Activated naive CD4-positive, alpha-beta T cell treated with anti-CD3 and anti-CD28 coated beads, Interleukin-2, amount 10 ng/mL, durations not matched to agents 7 days and 5 days (primary cell): ENCODE measurements around the gene RREB1.

ENCODE experiments used
- CTCF ChIA-PET: fragments of 350-600 bp; sonication (Branson Sonifier 250); formaldehyde crosslinking; loops from one replicate; lab custom pipeline; 2021; ENCODE audit warnings: antibody characterized with exemption; lab: Charles Lee
- DNase-seq: peaks from one replicate; pipeline ENCODE4 v3.0.0-alpha.2; 2020
- H3K27ac Mint-ChIP-seq: one replicate; pipeline ENCODE4 v1.8.0; 2021; ENCODE audit warnings: mild to moderate bottlenecking, moderate library complexity, mixed read lengths
- H3K27me3 Mint-ChIP-seq: one replicate; pipeline ENCODE4 v1.8.0; 2021; ENCODE audit warnings: mild to moderate bottlenecking, mixed read lengths
- H3K36me3 Mint-ChIP-seq: one replicate; pipeline ENCODE4 v1.8.0; 2021; ENCODE audit warnings: mixed read lengths
- H3K4me1 Mint-ChIP-seq: one replicate; pipeline ENCODE4 v1.8.0; 2021; ENCODE audit warnings: mixed read lengths
- H3K4me3 Mint-ChIP-seq: one replicate; pipeline ENCODE4 v1.8.0; 2021; ENCODE audit warnings: mild to moderate bottlenecking, moderate library complexity, mixed read lengths
- H3K9me3 Mint-ChIP-seq: one replicate; pipeline ENCODE4 v1.8.0; 2021; ENCODE audit warnings: mixed read lengths

Gene RREB1, protein sequence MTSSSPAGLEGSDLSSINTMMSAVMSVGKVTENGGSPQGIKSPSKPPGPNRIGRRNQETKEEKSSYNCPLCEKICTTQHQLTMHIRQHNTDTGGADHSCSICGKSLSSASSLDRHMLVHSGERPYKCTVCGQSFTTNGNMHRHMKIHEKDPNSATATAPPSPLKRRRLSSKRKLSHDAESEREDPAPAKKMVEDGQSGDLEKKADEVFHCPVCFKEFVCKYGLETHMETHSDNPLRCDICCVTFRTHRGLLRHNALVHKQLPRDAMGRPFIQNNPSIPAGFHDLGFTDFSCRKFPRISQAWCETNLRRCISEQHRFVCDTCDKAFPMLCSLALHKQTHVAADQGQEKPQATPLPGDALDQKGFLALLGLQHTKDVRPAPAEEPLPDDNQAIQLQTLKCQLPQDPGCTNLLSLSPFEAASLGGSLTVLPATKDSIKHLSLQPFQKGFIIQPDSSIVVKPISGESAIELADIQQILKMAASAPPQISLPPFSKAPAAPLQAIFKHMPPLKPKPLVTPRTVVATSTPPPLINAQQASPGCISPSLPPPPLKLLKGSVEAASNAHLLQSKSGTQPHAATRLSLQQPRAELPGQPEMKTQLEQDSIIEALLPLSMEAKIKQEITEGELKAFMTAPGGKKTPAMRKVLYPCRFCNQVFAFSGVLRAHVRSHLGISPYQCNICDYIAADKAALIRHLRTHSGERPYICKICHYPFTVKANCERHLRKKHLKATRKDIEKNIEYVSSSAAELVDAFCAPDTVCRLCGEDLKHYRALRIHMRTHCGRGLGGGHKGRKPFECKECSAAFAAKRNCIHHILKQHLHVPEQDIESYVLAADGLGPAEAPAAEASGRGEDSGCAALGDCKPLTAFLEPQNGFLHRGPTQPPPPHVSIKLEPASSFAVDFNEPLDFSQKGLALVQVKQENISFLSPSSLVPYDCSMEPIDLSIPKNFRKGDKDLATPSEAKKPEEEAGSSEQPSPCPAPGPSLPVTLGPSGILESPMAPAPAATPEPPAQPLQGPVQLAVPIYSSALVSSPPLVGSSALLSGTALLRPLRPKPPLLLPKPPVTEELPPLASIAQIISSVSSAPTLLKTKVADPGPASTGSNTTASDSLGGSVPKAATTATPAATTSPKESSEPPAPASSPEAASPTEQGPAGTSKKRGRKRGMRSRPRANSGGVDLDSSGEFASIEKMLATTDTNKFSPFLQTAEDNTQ (N-terminal part only)

GRCh38 chr6:7107578-7108195 lies at the start of gene RREB1:
RREB1 (plus strand) TSS chr6:7107961; CDS start chr6:7181912, 73,951 bp downstream.
- peaks cover 7% of the 10 kb centered on the region for H3K36me3 Mint-ChIP-seq
- H3K9me3 Mint-ChIP-seq: no peaks in the 10 kb centered on the region
- H3K27me3 Mint-ChIP-seq: peaks cover 6% of the 10 kb centered on the region
- CTCF ChIA-PET: interaction anchor here (1.3 kb wide), 1 partner anchor 39 kb away, joined by 3 read pairs; no protein-coding TSS in a partner anchor
- peak; percentile 73 for DNase-seq
- peak within 1 kb of the TSS; percentile 92 for H3K4me3 Mint-ChIP-seq
- H3K27ac Mint-ChIP-seq: peak within 1 kb of the TSS; percentile 93
- peaks cover 40% of the 10 kb centered on the region for H3K4me1 Mint-ChIP-seq

DNA sequence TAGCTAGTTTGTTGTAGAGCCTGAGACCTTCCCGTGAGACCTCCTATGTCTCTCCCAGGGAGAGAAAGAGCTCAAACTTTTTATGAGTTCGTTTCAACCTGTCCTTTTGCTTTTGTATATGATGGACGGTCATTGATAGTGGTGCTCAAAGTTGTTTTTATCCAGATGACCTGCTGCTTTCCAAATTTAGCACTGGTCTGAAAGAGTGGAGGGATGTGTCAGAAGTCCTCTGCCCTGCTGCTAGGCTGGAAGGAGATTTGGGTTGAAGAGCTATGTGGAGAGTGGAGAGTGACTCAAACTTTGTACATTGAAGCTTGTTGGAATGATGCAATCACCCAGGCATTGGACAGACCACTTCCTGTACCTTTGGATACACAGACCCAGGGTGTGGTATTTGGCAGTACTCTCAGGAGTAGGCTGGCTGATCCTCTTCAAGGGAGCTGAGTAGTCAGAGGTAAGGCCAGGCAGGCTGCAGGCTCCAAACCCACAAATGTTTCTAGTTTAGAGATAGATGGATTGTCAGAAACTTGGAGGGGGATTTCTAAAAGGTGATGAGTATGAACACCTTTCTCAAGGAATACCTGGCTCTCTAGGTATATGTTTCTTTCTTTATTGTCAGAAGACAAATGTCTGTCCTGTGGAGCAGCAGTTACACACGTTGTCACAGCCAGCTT lies 49.4 kb upstream of the RREB1 start:
- DNase-seq: peak; percentile 24
- Mint-ChIP-seq H3K27me3 (peaks cover 40% of the 10 kb centered on the region), H3K36me3 (no peaks in the 10 kb centered on the region), H3K4me1 (peaks cover 9% of the 10 kb centered on the region), H3K27ac (no peak overlapping the region), H3K4me3 (no peak overlapping the region), H3K9me3 (no peaks in the 10 kb centered on the region)
- CTCF ChIA-PET: interaction anchor here (0.8 to 1.2 kb wide), 2 partner anchors 11 to 28 kb away, joined by 3 read pairs; no protein-coding TSS in a partner anchor

DNA sequence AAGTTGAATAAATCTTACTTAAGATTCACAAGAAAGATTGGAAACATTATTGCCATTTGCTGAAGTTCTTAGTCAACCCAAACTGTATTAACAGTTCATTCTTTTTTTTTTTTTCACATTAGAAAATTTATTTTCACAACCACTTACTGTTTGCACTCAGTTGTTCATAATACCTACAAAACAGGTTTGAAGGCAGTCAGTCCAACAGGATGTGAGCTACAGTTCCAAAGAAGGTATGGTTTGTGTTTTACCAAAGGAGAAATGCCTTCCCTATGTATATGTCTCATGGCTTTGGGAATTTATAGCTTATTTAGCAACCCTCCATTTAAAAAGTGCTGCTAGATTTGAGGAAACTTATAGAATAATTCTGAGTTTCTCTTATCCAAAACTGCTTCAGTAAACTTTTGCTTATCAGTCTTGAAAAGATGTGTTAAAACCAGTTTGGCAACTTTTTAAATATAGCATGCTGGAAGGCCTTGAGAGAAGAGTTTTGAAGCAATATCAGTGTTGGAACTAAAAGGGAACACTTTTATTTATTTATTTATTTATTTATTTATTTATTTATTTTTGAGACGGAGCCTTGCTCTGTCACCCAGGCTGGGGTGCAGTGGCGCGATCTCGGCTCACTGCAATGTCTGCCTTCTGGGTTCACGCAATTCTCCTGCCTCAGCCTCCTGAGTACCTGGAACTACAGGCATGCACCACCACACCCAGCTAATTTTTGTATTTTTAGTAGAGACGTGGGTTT lies 46.8 kb upstream of the RREB1 start:
- Mint-ChIP-seq H3K27me3 (peaks cover 19% of the 10 kb centered on the region), H3K4me1 (peaks cover 9% of the 10 kb centered on the region), H3K36me3 (no peaks in the 10 kb centered on the region), H3K4me3 (no peak overlapping the region), H3K27ac (no peak overlapping the region), H3K9me3 (no peaks in the 10 kb centered on the region)
- DNase-seq: no peak
- CTCF ChIA-PET: interaction anchor here (0.7 kb wide), 1 partner anchor 123 kb away, joined by 3 read pairs; no protein-coding TSS in a partner anchor

- Mint-ChIP-seq H3K27ac (no peak overlapping the region), H3K36me3 (no peaks in the 10 kb centered on the region), H3K9me3 (no peaks in the 10 kb centered on the region), H3K4me3 (no peak overlapping the region), H3K27me3 (peaks cover 13% of the 10 kb centered on the region), H3K4me1 (peaks cover 9% of the 10 kb centered on the region)
- CTCF ChIA-PET: no interaction called here
- DNase-seq: no peak
Observed at GRCh38 chr6:7062451-7063162, 45.2 kb upstream of the RREB1 start.

DNA sequence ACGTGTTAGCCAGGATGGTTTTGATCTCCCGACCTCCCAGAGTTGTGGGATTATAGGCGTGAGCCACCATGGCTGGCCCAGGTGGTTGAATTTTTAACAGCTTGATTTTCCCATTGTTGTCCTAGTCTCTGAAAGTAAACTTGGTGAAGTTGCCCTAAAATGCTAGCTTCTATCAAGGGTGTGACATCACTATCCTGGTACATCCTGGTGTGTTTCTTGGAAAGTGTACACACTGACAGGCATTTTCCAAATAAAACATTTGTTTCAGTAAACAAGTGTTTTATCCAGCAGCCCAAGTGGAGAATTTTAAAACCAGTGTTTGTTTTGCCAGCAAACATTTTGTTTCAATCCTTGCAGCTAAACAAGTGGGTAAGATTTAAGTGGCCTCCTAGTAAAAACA lies 40.5 kb upstream of the RREB1 start:
- no peaks in the 10 kb centered on the region for H3K36me3 Mint-ChIP-seq
- no peaks in the 10 kb centered on the region for H3K4me1 Mint-ChIP-seq
- DNase-seq: no peak
- H3K4me3 Mint-ChIP-seq: no peak overlapping the region
- CTCF ChIA-PET: interaction anchor here (0.5 kb wide), 1 partner anchor 122 kb away, joined by 3 read pairs; no protein-coding TSS in a partner anchor
- peaks cover 20% of the 10 kb centered on the region for H3K27me3 Mint-ChIP-seq
- no peak overlapping the region for H3K27ac Mint-ChIP-seq
- H3K9me3 Mint-ChIP-seq: no peaks in the 10 kb centered on the region

DNA sequence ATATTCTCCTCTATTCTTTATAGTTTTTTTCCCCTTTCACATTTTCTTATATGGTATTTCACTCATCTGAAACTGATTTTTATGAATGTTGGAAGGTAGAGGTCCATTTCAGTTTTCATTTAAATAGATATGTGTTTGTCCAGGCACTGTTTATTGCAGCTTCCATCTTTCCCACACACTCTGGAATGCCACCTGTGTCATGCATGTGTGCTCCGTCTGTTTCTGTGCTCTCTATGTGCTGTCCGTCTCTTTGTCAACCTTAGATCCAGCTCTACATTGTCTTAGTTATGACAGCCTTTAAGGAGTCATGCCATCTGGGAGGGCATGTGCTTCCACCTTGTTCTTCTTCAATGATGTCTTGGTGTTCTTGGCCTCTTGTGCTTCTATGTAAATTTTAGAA lies 36.4 kb upstream of the RREB1 start:
- Mint-ChIP-seq H3K4me1 (peaks cover 18% of the 10 kb centered on the region), H3K27ac (no peak overlapping the region), H3K36me3 (no peaks in the 10 kb centered on the region), H3K27me3 (peaks cover 45% of the 10 kb centered on the region), H3K9me3 (no peaks in the 10 kb centered on the region), H3K4me3 (no peak overlapping the region)
- CTCF ChIA-PET: no interaction called here
- DNase-seq: no peak

- Mint-ChIP-seq H3K36me3 (no peaks in the 10 kb centered on the region), H3K27me3 (peaks cover 52% of the 10 kb centered on the region), H3K4me3 (no peak overlapping the region), H3K27ac (no peak overlapping the region), H3K4me1 (peaks cover 18% of the 10 kb centered on the region), H3K9me3 (no peaks in the 10 kb centered on the region)
- DNase-seq: no peak
- CTCF ChIA-PET: no interaction called here
Observed at GRCh38 chr6:7073082-7073820, 34.5 kb upstream of the RREB1 start.

DNA sequence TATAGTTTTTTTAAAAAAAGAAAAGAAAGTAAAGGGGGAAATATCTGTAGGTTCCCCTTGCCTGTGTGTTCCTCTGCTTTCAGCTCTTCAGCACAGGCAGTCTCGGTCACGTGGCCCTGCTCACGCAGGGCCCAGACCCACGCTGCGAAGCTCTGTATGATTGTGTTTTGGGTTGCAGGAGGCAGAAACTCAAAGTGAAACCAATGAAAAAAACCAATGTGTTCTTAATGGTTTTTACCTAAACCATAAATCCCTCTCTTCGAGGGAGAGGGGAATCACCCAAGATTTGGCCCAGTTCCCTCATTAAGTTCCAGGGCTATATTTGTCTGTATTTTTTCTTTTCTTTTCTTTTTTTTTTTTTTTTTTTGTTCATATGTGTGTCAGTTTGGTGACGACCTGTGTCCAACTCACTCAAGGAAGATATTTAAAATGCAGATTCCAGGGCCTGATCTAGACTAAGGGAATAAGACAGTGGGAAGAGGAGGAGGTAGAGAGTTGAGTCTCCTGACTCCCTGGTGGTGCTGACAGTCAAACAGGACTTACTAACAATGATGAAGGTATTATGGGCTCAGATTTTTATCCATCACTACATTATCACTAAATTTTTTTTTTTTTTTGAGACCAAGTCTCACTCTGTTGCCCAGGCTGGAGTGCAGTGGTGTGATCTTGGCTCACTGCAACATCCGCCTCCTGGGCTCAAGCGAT lies 33.8 kb upstream of the RREB1 start:
- Mint-ChIP-seq H3K27ac (no peak overlapping the region), H3K4me1 (peaks cover 18% of the 10 kb centered on the region), H3K4me3 (no peak overlapping the region), H3K27me3 (peaks cover 57% of the 10 kb centered on the region), H3K9me3 (no peaks in the 10 kb centered on the region), H3K36me3 (no peaks in the 10 kb centered on the region)
- DNase-seq: peak; percentile 80
- CTCF ChIA-PET: no interaction called here

DNA sequence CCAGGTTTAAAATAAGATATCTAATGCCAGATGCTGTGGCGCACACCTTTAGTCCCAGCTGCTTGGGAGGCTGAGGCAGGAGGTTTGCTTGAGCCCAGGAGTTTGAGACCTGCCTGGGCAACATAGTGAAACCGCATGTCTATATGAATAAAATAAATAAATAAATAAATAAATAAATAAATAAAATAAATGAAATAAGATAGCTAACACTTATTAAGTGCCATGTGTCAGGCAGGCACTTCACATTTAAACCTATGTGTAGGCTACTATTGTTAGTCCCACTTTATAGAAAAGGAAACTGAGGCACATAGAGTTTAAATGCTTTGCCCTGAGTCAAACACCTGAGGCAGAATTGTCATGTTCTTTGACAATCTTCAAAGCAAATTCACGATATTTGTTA lies 32.9 kb upstream of the RREB1 start:
- no peaks in the 10 kb centered on the region for H3K9me3 Mint-ChIP-seq
- no peaks in the 10 kb centered on the region for H3K36me3 Mint-ChIP-seq
- H3K4me3 Mint-ChIP-seq: no peak overlapping the region
- H3K27ac Mint-ChIP-seq: no peak overlapping the region
- peaks cover 18% of the 10 kb centered on the region for H3K4me1 Mint-ChIP-seq
- no peak for DNase-seq
- CTCF ChIA-PET: no interaction called here
- H3K27me3 Mint-ChIP-seq: peaks cover 57% of the 10 kb centered on the region

DNA sequence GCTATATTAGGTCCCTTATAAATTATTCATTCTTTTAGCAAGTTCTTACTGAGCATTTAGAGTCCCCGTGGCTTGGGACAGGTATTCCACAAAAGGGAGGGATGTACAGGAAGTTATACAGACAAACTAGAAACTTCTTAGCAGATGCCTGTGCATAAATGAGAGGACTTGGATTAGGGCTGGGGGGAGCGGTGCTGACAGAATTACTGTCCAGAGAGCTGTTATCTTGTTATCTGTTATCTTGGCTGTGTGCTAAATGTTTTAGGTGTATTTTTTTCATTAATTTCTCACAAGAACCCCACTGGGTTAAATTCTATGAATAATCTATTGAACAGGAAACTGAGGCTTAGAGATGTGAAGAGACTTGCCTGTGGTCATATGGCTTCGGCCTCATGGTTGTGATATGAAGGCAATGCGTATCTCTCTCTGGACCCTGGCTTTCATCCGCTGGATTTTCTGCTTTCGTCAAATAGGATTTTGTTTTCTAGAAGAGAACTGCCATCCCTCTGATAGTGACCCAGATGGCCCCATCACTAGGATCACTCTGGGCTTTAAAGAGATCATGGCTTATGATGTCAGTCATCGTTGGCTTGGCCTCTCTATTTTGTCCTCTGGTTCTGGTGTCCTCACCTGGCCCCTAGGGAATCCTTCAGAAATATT lies 32.3 kb upstream of the RREB1 start:
- no peak for DNase-seq
- no peaks in the 10 kb centered on the region for H3K9me3 Mint-ChIP-seq
- CTCF ChIA-PET: no interaction called here
- peaks cover 52% of the 10 kb centered on the region for H3K27me3 Mint-ChIP-seq
- H3K4me3 Mint-ChIP-seq: no peak overlapping the region
- H3K27ac Mint-ChIP-seq: no peak overlapping the region
- H3K4me1 Mint-ChIP-seq: peaks cover 18% of the 10 kb centered on the region
- no peaks in the 10 kb centered on the region for H3K36me3 Mint-ChIP-seq

DNA sequence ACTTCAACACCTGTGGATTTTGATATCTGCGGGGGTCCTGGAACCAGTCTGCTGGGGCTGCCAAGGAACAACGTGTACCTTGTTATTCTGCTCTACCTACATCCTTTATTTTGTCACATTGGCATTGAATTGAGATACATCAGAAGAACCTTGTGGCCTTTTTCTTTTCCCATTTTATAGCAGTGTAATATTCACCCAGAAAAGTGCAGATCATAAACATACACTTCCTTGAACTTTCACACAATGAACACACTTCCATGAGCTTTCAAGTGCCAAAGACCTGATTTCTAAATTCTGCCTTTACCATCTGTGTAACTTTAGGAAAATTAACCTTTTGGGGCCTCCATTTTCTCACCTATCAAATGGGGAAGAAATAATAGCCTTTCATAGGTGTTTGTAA lies 29.9 kb upstream of the RREB1 start:
- Mint-ChIP-seq H3K27ac (no peak overlapping the region), H3K9me3 (no peaks in the 10 kb centered on the region)

More for the DNA sequence above, 29.9 kb upstream of the RREB1 start:
- H3K36me3 Mint-ChIP-seq: no peaks in the 10 kb centered on the region
- peaks cover 51% of the 10 kb centered on the region for H3K27me3 Mint-ChIP-seq
- H3K4me1 Mint-ChIP-seq: peaks cover 18% of the 10 kb centered on the region
- DNase-seq: no peak
- CTCF ChIA-PET: no interaction called here
- H3K4me3 Mint-ChIP-seq: no peak overlapping the region
